Subcutaneous adipose tissue (tissue), 4 donors: ENCODE results near the gene FRMPD2. TPM values are rescaled to one million over a fixed set of nuclear protein-coding genes. Genes with fewer than 3 reads are reported as not detected.

Experiments
- total RNA-seq, 4 donors: library from RNA; depleted of rRNA; stranded (reverse); fragments of >200 nt; gene quantifications; one replicate each; pipeline ENCODE4 v1.1.0, GENCODE V29; 2016
- TF ChIP-seq, protein P1 (sequence below): fragments of 450-650 bp; IDR thresholded peaks from one replicate; pipeline ENCODE4 v1.5.1; 2016; ENCODE audit warnings: low read depth, mild to moderate bottlenecking, control low read depth, antibody characterized with exemption, moderate library complexity

Gene FRMPD2
- total RNA-seq, 4 donors from 2014 or later = not detected

- TF ChIP-seq, protein P1, sequence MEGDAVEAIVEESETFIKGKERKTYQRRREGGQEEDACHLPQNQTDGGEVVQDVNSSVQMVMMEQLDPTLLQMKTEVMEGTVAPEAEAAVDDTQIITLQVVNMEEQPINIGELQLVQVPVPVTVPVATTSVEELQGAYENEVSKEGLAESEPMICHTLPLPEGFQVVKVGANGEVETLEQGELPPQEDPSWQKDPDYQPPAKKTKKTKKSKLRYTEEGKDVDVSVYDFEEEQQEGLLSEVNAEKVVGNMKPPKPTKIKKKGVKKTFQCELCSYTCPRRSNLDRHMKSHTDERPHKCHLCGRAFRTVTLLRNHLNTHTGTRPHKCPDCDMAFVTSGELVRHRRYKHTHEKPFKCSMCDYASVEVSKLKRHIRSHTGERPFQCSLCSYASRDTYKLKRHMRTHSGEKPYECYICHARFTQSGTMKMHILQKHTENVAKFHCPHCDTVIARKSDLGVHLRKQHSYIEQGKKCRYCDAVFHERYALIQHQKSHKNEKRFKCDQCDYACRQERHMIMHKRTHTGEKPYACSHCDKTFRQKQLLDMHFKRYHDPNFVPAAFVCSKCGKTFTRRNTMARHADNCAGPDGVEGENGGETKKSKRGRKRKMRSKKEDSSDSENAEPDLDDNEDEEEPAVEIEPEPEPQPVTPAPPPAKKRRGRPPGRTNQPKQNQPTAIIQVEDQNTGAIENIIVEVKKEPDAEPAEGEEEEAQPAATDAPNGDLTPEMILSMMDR = no peak
Observed at GRCh38 chr10:48257407-48257961, 17.0 kb downstream of the FRMPD2 start.

DNA sequence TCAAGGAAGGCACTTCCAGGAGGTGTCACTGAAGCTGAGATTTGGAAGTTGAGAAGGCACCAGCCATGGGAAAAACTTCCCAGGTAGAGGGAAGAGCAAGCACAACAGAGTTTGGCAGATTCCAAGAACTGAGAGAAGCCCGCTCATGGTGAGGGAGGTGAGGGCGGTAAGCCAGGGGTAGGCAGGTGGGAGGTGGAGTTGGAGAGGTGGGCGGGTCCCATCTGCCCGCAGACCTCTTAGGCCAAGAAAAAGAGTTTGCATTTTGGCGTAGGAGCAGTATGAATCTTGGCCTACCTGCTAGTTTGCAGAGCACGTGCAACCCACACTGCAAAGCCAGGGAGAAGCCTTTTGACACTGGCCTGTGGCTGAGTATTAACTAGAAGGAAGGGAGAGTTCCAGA, 18.8 kb downstream of the FRMPD2 start:
- TF ChIP-seq, protein P1 = no peak

DNA sequence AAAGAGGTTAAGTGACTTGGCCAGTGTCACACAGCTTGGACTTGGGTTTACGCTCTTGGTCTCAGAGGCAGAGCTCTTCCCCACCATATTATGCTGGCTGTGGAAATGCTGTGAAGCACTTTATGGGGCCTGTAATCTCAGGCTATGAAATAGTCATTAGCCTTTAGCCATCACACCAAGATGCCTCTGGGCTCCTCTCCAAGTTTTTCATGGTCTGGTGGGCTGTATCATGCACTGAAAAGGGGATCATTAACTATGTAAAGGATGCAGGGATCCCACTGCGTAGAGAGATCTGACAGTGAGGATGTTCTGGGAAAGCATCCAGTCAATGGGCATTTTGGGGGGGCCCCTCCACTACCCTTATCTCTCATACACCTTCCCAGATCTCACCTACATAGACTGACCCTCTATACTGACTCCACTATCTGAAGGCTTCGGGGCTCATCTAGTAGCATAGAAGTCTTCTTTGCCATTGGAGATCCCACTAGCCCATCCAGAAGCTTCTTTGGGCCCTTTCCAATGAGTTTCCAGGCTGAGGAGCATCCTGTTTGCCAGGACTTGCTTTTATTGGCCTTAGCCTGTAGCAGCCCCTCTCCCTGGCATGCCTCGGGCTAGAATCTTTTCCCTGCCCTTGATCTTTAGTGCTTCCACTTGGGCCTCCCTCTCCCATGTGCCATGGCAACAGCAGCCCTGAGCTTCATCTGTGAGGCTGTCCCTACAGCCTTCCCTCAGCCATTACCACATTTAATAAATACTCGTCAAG, 19.6 kb downstream of the FRMPD2 start:
- TF ChIP-seq, protein P1 = no peak

DNA sequence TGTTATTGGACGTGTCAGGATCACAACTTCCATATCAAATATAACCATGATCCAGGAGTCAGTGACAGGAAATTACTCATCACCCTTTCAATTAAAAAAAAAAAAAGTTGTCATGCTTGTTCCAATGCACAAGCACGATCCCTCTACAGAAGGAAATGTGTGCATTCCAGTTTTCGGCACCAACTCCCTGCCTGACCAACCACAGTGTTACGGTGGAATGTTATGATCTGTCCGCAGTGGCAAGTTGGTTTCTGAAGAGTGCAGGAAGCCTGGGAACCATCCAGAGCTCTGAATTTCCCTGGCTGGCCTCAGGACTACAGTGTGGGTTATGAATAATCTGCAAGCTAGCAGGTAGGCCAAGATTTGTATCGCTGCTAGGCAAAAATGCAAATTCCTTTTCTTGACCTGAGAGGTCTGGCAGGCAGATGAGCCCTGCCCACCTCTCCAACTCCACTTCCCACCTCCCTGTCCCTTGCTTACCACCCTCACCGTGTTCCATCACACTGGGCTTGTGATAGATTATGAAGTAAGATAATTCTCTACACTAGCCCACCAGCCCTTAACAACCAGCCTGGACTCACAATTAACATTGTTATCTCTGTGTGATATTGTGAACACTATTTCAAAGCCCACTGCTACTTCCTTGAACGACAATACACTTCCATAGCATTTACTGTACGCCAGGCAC, 20.4 kb downstream of the FRMPD2 start:
- TF ChIP-seq, protein P1 = no peak

DNA sequence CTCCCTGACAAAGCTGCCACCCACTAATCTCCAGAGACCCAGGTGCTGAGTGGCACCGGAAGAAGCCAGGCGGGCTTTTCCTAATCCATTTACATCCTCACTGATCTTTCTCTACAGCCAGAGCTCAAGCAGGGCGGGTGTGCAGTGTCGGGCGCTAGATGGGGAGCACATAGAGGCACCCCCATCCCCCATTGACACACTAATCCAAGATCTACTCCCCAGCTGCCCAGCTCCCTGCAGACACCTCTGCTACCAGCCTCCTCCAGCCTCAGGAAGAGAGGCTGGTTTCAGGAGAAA, 22.2 kb downstream of the FRMPD2 start:
- TF ChIP-seq, protein P1 = no peak

GRCh38 chr10:48251525-48252353, 22.8 kb downstream of the FRMPD2 start:
- TF ChIP-seq, protein P1 = no peak

DNA sequence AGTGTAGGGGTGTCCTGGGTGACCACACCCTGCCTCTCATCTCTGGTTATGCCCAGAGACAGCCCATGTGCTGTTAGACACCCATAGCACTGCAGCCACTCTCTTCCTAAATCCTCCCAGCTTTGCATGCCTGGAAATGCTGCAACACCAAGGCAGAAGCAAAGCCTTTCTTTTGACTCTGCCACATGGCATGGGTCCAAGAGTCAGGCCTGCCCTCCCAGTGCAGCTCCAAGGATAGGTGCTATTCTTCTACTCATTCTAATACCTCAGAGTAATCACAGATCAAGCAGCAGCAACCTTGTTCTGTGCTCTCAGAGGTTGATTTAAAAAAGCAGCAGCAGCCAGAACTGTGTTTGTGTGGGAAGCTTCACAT, 23.4 kb downstream of the FRMPD2 start:
- TF ChIP-seq, protein P1 = no peak
